Thyroid gland (tissue), 4 donors: Measurements from ENCODE around the gene ADAD2.

ENCODE experiments used
- CTCF ChIP-seq, 6 experiments: fragments of 200-600 bp in 3 of 6; fragments of 450-650 bp in 3 of 6; sonication (generic) in 3 of 6; IDR thresholded peaks; one replicate each; pipeline ENCODE4 v1.5.1; 2016 to 2019; ENCODE audit warnings: antibody characterized with exemption in 6 of 6, mild to moderate bottlenecking in 2 of 6, inconsistent platforms in 1 of 6, moderate library complexity in 1 of 6
- POLR2A ChIP-seq, 2 donors: fragments of 450-650 bp; IDR thresholded peaks; one replicate each; pipeline ENCODE4 v1.6.1; 2017; ENCODE audit warnings: antibody characterized with exemption in 2 of 2, mild to moderate bottlenecking in 2 of 2, moderate library complexity in 1 of 2

- no peak for TF ChIP-seq CTCF (IDR thresholded peaks at IDR 0.05)
- TF ChIP-seq POLR2A (IDR thresholded peaks at IDR 0.05), result no peak
Observed at GRCh38 chr16:84143081-84143480, 47.9 kb upstream of the ADAD2 start.
